Ovary (tissue), 9 donors: ENCODE results near the gene OPN3. TPM values are rescaled to one million over a fixed set of nuclear protein-coding genes. Genes with fewer than 3 reads are reported as not detected.

Source experiments
- DNase-seq, 5 donors: peaks; one replicate each; pipeline ENCODE4 v3.0.0-alpha.2; 2019 to 2020
- H3K27ac ChIP-seq, 2 donors: fragments of 200-600 bp; one replicate each; pipeline versions ENCODE4 v1.5.1 to v1.8.0; 2019 to 2022
- H3K27me3 ChIP-seq: fragments of 200-600 bp; one replicate; pipeline ENCODE4 v1.8.0; 2022
- H3K36me3 ChIP-seq: fragments of 200-600 bp; sonication (generic); one replicate; pipeline ENCODE4 v1.5.1; 2019
- H3K4me1 ChIP-seq: one replicate; pipeline ENCODE4 v1.8.1; 2013; ENCODE audit warnings: mild to moderate bottlenecking, moderate library complexity; ENCODE audit not compliant: insufficient read depth
- H3K4me3 ChIP-seq: fragments of 200-600 bp; sonication (generic); one replicate; pipeline ENCODE4 v1.5.1; 2017
- H3K9me3 ChIP-seq, 2 donors: fragments of 200-600 bp in 1 of 2; sonication (generic) in 1 of 2; one replicate each; pipeline versions ENCODE4 v1.5.1 to v1.8.1; 2013 to 2019; ENCODE audit warnings: mild to moderate bottlenecking in 1 of 2, moderate library complexity in 1 of 2
- EP300 ChIP-seq: sonication (generic); formaldehyde crosslinking; IDR thresholded peaks from one replicate; pipeline ENCODE4 v1.6.1; 2017; ENCODE audit warnings: antibody characterized with exemption
- POLR2A ChIP-seq: fragments of 450-650 bp; IDR thresholded peaks from one replicate; pipeline ENCODE4 v1.6.1; 2017; ENCODE audit warnings: antibody characterized with exemption, mild to moderate bottlenecking, moderate library complexity
- WGBS, 3 donors: extraction: QIAGEN DNeasy Blood & Tissue Kit in 1 of 3; methylation state at CpG; one replicate each; pipeline versions ENCODE4 v1.1.5 to v1.1.7; 2013 to 2017; 5-methylcytosine and 5-hydroxymethylcytosine counted together
- intact Hi-C, 4 donors: fragments of 100-400 bp; cut with DNase I; formaldehyde crosslinking; loops; one replicate each; pipeline versions ENCODE4 v1.11.0 to v1.15.1; 2022 to 2023
- polyA plus RNA-seq, 2 donors: library from polyadenylated mRNA; stranded (reverse); fragments of 200-250 nt in 1 of 2; fragments of 350-450 nt in 1 of 2; fragmentation: Illumina TruSeq in 1 of 2; extraction: RNeasy Lipid Tissue Mini Kit (QIAGEN cat#74804) in 1 of 2; gene quantifications; one replicate each; pipeline ENCODE4 v1.2.3, GENCODE V29; 2013 to 2014
- total RNA-seq, 7 donors: library from RNA; depleted of rRNA in 2 of 7; stranded (reverse); fragments of >200 nt in 2 of 7; fragmentation: NEBNext Ultra II Directional in 3 of 7; extraction: Animal tissue kit (Norgen Biotek cat#: 25700) in 3 of 7; gene quantifications; one replicate each; pipeline versions ENCODE4 v1.1.0 to v1.2.4, GENCODE V29; 2016 to 2023
- TF ChIP-seq, protein P1 (sequence below), 3 donors: fragments of 450-650 bp in 2 of 3; fragments of 200-600 bp in 1 of 3; IDR thresholded peaks; one replicate each; pipeline versions ENCODE4 v1.5.1 to v1.8.0; 2016 to 2022; ENCODE audit warnings: antibody characterized with exemption in 3 of 3, mild to moderate bottlenecking in 1 of 3
- donor health status: DM: no; HTN: no; CAD: no; lungs with moderate emphysema.
- donor health status: DM: no; HTN: no; CAD: no.
- donor health status: Bipolar disorder and iron deficiency.
- donor health status: DM: yes; HTN: yes; CAD: no.
- donor health status: DM: no; HTN: no; CAD: no.
- donor health status: DM: yes; HTN: yes; CAD: no.

The OPN3 gene
- total and polyA plus RNA-seq, 9 donors = 5.3 to 30.3 (median 9.5) TPM

DNA sequence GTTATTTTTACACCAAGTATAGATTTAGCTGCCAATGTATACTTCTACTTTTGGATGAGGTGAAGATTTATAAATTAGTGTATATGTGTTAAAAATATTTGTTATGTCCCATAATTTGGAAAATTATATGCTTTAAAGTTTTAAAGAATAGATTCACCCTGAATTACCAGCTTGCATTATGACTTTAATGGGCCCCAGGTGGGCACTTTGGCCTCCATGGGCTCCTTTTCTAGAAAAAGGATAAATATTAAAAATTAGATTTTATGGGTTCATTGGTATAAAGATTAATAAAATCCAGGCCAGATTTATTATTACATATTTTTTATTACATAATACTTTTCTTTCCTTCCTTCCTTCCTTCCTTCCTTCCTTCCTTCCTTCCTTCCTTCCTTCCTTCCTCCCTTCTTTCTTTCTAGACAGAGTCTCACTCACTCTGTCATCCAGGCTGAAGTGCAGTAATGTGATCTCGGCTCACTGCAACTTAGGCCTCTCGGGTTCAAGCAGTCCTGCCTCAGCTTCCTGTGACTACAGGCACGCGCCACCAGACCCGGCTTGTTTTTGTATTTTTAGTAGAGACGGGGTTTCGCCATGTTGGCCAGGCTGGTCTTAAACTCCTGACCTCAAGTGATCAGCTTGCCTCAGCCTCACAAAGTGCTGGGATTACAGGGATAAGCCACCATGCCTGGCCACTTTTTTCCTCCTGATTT, 86.1 kb downstream of the OPN3 start:
- no peak for DNase-seq
- TF ChIP-seq EP300 (no peak), POLR2A (no peak)
- TF ChIP-seq, protein P1, sequence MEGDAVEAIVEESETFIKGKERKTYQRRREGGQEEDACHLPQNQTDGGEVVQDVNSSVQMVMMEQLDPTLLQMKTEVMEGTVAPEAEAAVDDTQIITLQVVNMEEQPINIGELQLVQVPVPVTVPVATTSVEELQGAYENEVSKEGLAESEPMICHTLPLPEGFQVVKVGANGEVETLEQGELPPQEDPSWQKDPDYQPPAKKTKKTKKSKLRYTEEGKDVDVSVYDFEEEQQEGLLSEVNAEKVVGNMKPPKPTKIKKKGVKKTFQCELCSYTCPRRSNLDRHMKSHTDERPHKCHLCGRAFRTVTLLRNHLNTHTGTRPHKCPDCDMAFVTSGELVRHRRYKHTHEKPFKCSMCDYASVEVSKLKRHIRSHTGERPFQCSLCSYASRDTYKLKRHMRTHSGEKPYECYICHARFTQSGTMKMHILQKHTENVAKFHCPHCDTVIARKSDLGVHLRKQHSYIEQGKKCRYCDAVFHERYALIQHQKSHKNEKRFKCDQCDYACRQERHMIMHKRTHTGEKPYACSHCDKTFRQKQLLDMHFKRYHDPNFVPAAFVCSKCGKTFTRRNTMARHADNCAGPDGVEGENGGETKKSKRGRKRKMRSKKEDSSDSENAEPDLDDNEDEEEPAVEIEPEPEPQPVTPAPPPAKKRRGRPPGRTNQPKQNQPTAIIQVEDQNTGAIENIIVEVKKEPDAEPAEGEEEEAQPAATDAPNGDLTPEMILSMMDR (IDR thresholded peaks at IDR 0.05) = no peak
- Histone ChIP-seq H3K27me3 (no peaks in the 10 kb centered on the region), H3K27ac (no peak overlapping the region), H3K9me3 (no peaks in the 10 kb centered on the region), H3K4me1 (no peaks in the 10 kb centered on the region), H3K4me3 (no peak overlapping the region), H3K36me3 (no peaks in the 10 kb centered on the region)
- WGBS, 3 donors = 87 to 91% (median 89%) methylated on average over 7 of the region's 7 CpGs
- intact Hi-C loops = no loop called here

DNA sequence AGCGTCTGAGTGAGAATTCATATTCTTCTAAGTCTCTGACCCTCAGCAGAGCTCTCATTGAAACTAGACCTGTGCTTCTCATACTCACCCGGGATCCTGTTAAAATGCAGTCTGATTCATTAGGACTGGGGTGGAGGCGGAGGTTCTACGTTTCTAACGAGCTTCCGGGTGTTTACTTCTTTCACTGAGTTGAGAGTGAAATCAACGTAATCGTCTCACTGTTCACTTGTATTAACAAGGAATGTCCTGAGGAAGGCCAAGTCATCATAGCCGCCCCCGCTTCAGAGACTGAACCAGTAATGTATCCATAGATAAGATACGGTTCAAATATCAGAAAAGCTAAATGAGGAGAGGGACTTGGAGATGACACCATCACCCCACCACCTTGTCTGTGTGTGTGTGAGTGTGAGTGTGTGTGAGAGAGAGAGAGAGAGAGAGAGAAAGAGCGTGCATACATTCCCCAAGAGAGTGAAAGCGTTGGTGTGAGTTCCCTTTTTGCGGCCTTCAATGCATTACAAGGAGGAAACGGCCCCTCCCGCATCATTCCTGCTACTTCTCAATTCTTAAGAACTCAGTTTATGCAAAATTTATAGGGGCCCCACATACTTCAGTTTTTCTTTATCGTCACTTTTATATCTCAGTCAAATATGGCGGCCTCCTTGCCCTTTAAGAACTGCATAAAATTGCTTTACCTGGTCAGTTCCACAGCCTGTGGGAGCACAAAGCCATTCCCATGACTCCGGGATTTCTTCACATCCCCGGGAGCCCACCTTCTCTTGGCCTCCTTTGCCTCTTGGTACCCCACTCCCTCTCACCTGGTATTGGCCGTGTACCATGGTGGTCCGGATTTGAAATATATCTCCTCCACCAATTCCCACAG, 88.2 kb downstream of the OPN3 start:
- TF ChIP-seq, protein P1 (IDR thresholded peaks at IDR 0.05) = no peak
- Histone ChIP-seq H3K9me3 (no peaks in the 10 kb centered on the region), H3K4me3 (no peak overlapping the region), H3K36me3 (no peaks in the 10 kb centered on the region), H3K27me3 (no peaks in the 10 kb centered on the region), H3K4me1 (no peaks in the 10 kb centered on the region), H3K27ac (no peak overlapping the region)
- DNase-seq = no peak
- intact Hi-C loops = no loop called here
- WGBS, 3 donors = 56 to 72% (median 63%) methylated on average over 22 of the region's 22 CpGs

DNA sequence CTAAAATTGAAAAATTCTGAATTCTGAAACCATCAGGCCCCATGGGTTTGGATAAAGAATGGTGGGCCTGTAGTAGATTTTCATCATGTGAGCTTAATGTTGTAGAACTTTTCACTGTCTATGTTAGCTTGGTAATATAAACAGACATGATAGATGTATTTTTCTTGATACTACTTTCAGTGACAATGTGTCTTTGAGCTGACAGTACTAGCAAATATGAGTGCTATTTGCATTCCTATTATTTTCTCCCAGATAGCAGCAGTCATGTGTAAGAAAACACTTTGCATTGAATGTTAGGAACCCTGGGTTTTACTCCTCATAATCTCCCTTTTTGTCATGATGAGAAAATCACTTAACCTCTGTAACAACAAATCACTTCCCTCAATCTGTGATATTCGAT, 89.9 kb downstream of the OPN3 start:
- WGBS, 3 donors = 69 to 79% (median 74%) methylated on average over 1 of the region's 1 CpG
- no peak for DNase-seq
- Histone ChIP-seq H3K4me1 (no peaks in the 10 kb centered on the region), H3K27me3 (no peaks in the 10 kb centered on the region), H3K27ac (no peak overlapping the region), H3K4me3 (no peak overlapping the region), H3K9me3 (no peaks in the 10 kb centered on the region), H3K36me3 (no peaks in the 10 kb centered on the region)
- intact Hi-C loops = no loop called here
- TF ChIP-seq, protein P1 (IDR thresholded peaks at IDR 0.05) = no peak
- TF ChIP-seq EP300 = no peak
- TF ChIP-seq POLR2A = no peak

DNA sequence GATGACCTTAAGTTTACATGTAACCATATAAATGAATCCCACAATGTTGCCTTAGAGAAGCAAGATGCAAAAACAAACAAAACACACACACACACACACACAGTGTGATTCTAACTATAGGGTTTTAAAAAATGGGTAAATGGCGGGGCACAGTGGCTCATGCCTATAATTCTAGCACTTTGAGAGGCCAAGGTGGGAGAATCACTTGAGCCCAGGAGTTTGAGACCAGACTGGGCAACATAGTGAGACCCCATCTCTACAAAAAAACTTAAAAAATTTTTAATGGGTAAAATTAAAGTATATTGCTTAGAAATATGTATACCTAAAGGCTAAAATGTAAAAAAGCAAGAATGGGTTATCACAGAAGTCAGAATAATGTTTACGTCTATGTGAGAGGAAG, 92.2 kb downstream of the OPN3 start:
- Histone ChIP-seq H3K4me3 (no peak overlapping the region), H3K27me3 (no peaks in the 10 kb centered on the region), H3K9me3 (no peaks in the 10 kb centered on the region), H3K27ac (no peak overlapping the region), H3K4me1 (no peaks in the 10 kb centered on the region), H3K36me3 (no peaks in the 10 kb centered on the region)
- WGBS, 3 donors = 38 to 74% (median 61%) methylated on average over 2 of the region's 2 CpGs
- DNase-seq = no peak
- TF ChIP-seq EP300 (no peak), POLR2A (no peak)
- TF ChIP-seq, protein P1 (IDR thresholded peaks at IDR 0.05) = no peak
- intact Hi-C loops = no loop called here

Other genes starting within 250 kb of the OPN3 start
- 10 to 100 TPM; 19.2 to 44.3 (median 40.5) TPM for gene FH, start 120.6 kb downstream of the OPN3 start, total RNA-seq
- 10 to 100 TPM; 25.5 to 64.4 TPM for gene FH, start 120.6 kb downstream of the OPN3 start, polyA plus RNA-seq
- gene KMO, start 108.0 kb downstream of the OPN3 start, total RNA-seq = 1 to 10 TPM in 1 of 7 donors, under 1 TPM in 5, not detected in 1; 0.12 to 2.0 (median 0.43) TPM
- gene KMO, start 108.0 kb downstream of the OPN3 start, polyA plus RNA-seq = under 1 TPM; 0.29 to 0.60 TPM
- 10 to 100 TPM in 5 of 7 donors, 1 to 10 TPM in 2; 5.5 to 25.1 (median 16.2) TPM for gene CHML, start within 50 bp of the OPN3 start, total RNA-seq
- 1 to 10 TPM; 5.3 to 6.7 TPM for gene CHML, start within 50 bp of the OPN3 start, polyA plus RNA-seq
- gene WDR64, start 11.9 kb upstream of the OPN3 start, total RNA-seq = under 1 TPM in 5 of 7 donors, not detected in 2; 0.15 to 0.67 (median 0.41) TPM
- gene WDR64, start 11.9 kb upstream of the OPN3 start, polyA plus RNA-seq = under 1 TPM; 0.10 to 0.22 TPM
- 1 to 10 TPM in 1 of 7 donors, under 1 TPM in 6; 0.12 to 1.3 (median 0.75) TPM for gene EXO1, start 207.8 kb upstream of the OPN3 start, total RNA-seq
- under 1 TPM; 0.15 to 0.52 TPM for gene EXO1, start 207.8 kb upstream of the OPN3 start, polyA plus RNA-seq